Endothelial cell of umbilical vein (primary cell): ENCODE results near the gene PCYT1B. TPM values are rescaled to one million over a fixed set of nuclear protein-coding genes. Genes with fewer than 3 reads are reported as not detected.

Experiments
- BruUV-seq: library from RNA; stranded (reverse); fragments of 400-500 nt; replicated peaks from 2 replicates; lab custom pipeline; 2021; lab: Mats Ljungman, UMichigan
- CTCF ChIA-PET: fragments of 300-600, 350-600 bp; sonication (Branson Sonifier 250); formaldehyde crosslinking; loops from one replicate; lab custom pipeline; 2021; ENCODE audit warnings: antibody characterized with exemption, inconsistent platforms; lab: Charles Lee
- POLR2A ChIA-PET: fragments of 300-600, 350-600 bp; sonication (Branson Sonifier 250); formaldehyde crosslinking; loops from one replicate; lab custom pipeline; 2021; ENCODE audit warnings: antibody characterized with exemption, inconsistent platforms; lab: Charles Lee
- DNase-seq: peaks from one replicate; pipeline ENCODE4 v3.0.0-alpha.2; 2011; ENCODE audit warnings: low read depth, low spot score
- FAIRE-seq: peaks from 2 replicates; lab custom pipeline; 2011; peaks lifted over from hg19 to GRCh38; lab: Jason Lieb, UNC
- H2AFZ ChIP-seq: 2 replicates; pipeline ENCODE4 v1.6.0; 2012; ENCODE audit warnings: low read depth, low read length, control low read depth, inconsistent platforms
- H3K27ac ChIP-seq: 2 replicates; pipeline ENCODE4 v1.5.1; 2011; ENCODE audit warnings: low read depth, mild to moderate bottlenecking, control low read depth, low read length, moderate library complexity; ENCODE audit not compliant: insufficient read depth
- H3K27me3 ChIP-seq, 2 experiments: 2 replicates each; pipeline versions ENCODE4 v1.6.0 to v1.6.1; 2011; ENCODE audit warnings: low read length in 2 of 2, mixed read lengths in 1 of 2; ENCODE audit not compliant: control insufficient read depth in 2 of 2, insufficient read depth in 2 of 2
- H3K36me3 ChIP-seq, 2 experiments: 2 replicates in 1 of 2; 3 replicates in 1 of 2; pipeline ENCODE4 v1.5.1; 2011; ENCODE audit warnings: low read length in 2 of 2, mild to moderate bottlenecking in 1 of 2, moderate library complexity in 1 of 2; ENCODE audit not compliant: control insufficient read depth in 2 of 2, insufficient read depth in 2 of 2; ENCODE audit errors: extremely low read depth in 1 of 2
- H3K4me1 ChIP-seq: 3 replicates; pipeline ENCODE4 v1.5.1; 2011; ENCODE audit warnings: mild to moderate bottlenecking, low read length; ENCODE audit not compliant: control insufficient read depth, insufficient read depth; ENCODE audit errors: extremely low read depth
- H3K4me2 ChIP-seq: 2 replicates; pipeline ENCODE4 v1.6.1; 2011; ENCODE audit warnings: low read length, control low read depth, mixed read lengths; ENCODE audit not compliant: insufficient read depth
- H3K4me3 ChIP-seq, 3 experiments: fragments of 200-600 bp in 1 of 3; sonication (generic), shearing (Covaris generic) in 1 of 3; replicated peaks in 1 of 3; 2 replicates each; pipeline ENCODE4 v1.5.1; 2011 to 2016; ENCODE audit warnings: control low read depth in 3 of 3, low read length in 3 of 3, mild to moderate bottlenecking in 2 of 3, inconsistent platforms in 1 of 3, low read depth in 1 of 3, moderate library complexity in 1 of 3; ENCODE audit not compliant: insufficient read depth in 1 of 3
- H3K79me2 ChIP-seq: 2 replicates; pipeline ENCODE4 v1.6.0; 2012; ENCODE audit warnings: low read length, inconsistent platforms; ENCODE audit not compliant: control insufficient read depth, insufficient read depth
- H3K9ac ChIP-seq: replicated peaks from 2 replicates; pipeline ENCODE3; 2011; ENCODE audit warnings: low read length, control low read depth; ENCODE audit not compliant: insufficient read depth; ENCODE audit errors: extremely low read depth
- H3K9me1 ChIP-seq: replicated peaks from 3 replicates; pipeline ENCODE4 v1.6.0; 2011; ENCODE audit warnings: mild to moderate bottlenecking, low read length; ENCODE audit not compliant: control insufficient read depth, insufficient read depth; ENCODE audit errors: extremely low read depth
- H3K9me3 ChIP-seq: replicated peaks from 2 replicates; pipeline ENCODE4 v1.5.1; 2012; ENCODE audit warnings: low read length, inconsistent platforms; ENCODE audit not compliant: control insufficient read depth, insufficient read depth
- H4K20me1 ChIP-seq: replicated peaks from 2 replicates; pipeline ENCODE3; 2011; ENCODE audit warnings: mild to moderate bottlenecking, low read length; ENCODE audit not compliant: control insufficient read depth, insufficient read depth; ENCODE audit errors: extremely low read depth
- EZH2 ChIP-seq: IDR thresholded peaks from 2 replicates; pipeline ENCODE4 v1.6.1; 2012; ENCODE audit warnings: borderline replicate concordance, low read depth, mild to moderate bottlenecking, moderate library complexity, low read length, inconsistent platforms; ENCODE audit not compliant: severe bottlenecking
- FOS ChIP-seq: IDR thresholded peaks from 2 replicates; pipeline ENCODE4 v1.6.1; 2011; ENCODE audit warnings: mild to moderate bottlenecking, low read length, moderate library complexity, borderline replicate concordance; ENCODE audit not compliant: insufficient read depth
- GATA2 ChIP-seq: IDR thresholded peaks from 2 replicates; pipeline ENCODE4 v1.7.0; 2011; ENCODE audit warnings: low read depth, mild to moderate bottlenecking, moderate library complexity, mixed read lengths, low read length; ENCODE audit not compliant: insufficient read length, insufficient read depth
- JUN ChIP-seq: IDR thresholded peaks from 2 replicates; pipeline ENCODE4 v1.6.1; 2011; ENCODE audit warnings: borderline replicate concordance, low read depth; ENCODE audit not compliant: insufficient read length, insufficient read depth
- MAX ChIP-seq: IDR thresholded peaks from 2 replicates; pipeline ENCODE4 v1.6.1; 2011; ENCODE audit not compliant: insufficient read depth, insufficient read length
- MYC ChIP-seq: IDR thresholded peaks from one replicate; pipeline ENCODE4 v1.6.1; 2011; ENCODE audit warnings: mild to moderate bottlenecking, low read depth, low read length
- POLR2A ChIP-seq: IDR thresholded peaks from 2 replicates; pipeline ENCODE4 v1.6.1; 2012; ENCODE audit warnings: low read depth, mild to moderate bottlenecking, control low read depth, low read length
- POLR2AphosphoS5 ChIP-seq: IDR thresholded peaks from 2 replicates; pipeline ENCODE4 v1.6.1; 2012; ENCODE audit warnings: low read depth, mild to moderate bottlenecking, control low read depth, low read length, moderate library complexity; ENCODE audit not compliant: insufficient read depth
- dilution Hi-C: fragments of 300-500 bp; cut with MboI; formaldehyde crosslinking; loops from one replicate; pipeline ENCODE4 v1.15.0; 2019; ENCODE audit warnings: low sequenced_read_pairs; ENCODE audit not compliant: extremely low pct_ligation_motif_present
- intact Hi-C: fragments of 100-400 bp; cut with micrococcal nuclease; formaldehyde crosslinking; loops from one replicate; pipeline ENCODE4 v1.10.0; 2022
- polyA plus RNA-seq, 4 experiments: library from polyadenylated mRNA; depleted of rRNA in 3 of 4; stranded (reverse) in 3 of 4; unstranded in 1 of 4; fragments of >200 nt; gene quantifications; 2 replicates each; pipeline versions ENCODE4 v1.2.1 to v1.2.3, GENCODE V29; 2011 to 2012; ENCODE audit warnings: missing spikeins in 1 of 4
- total RNA-seq: library from RNA; stranded (reverse); gene quantifications from 2 replicates; pipeline ENCODE4 v1.2.3, GENCODE V29; 2021
- TF ChIP-seq, protein P1 (sequence below), 2 donors: IDR thresholded peaks; 1 replicate in 1 of 2; 2 replicates in 1 of 2; pipeline ENCODE4 v1.5.1; 2011; ENCODE audit warnings: low read length in 2 of 2, mild to moderate bottlenecking in 2 of 2, moderate library complexity in 2 of 2, control low read depth in 1 of 2, inconsistent platforms in 1 of 2, low read depth in 1 of 2; ENCODE audit not compliant: insufficient read depth in 1 of 2; ENCODE audit errors: extremely low read depth in 1 of 2

The PCYT1B gene
- total and polyA plus RNA-seq, 2 donors (not counting 3 experiments of a cell fraction or from before 2014, with no cell fraction given): 0.33 to 1.3 TPM

DNA sequence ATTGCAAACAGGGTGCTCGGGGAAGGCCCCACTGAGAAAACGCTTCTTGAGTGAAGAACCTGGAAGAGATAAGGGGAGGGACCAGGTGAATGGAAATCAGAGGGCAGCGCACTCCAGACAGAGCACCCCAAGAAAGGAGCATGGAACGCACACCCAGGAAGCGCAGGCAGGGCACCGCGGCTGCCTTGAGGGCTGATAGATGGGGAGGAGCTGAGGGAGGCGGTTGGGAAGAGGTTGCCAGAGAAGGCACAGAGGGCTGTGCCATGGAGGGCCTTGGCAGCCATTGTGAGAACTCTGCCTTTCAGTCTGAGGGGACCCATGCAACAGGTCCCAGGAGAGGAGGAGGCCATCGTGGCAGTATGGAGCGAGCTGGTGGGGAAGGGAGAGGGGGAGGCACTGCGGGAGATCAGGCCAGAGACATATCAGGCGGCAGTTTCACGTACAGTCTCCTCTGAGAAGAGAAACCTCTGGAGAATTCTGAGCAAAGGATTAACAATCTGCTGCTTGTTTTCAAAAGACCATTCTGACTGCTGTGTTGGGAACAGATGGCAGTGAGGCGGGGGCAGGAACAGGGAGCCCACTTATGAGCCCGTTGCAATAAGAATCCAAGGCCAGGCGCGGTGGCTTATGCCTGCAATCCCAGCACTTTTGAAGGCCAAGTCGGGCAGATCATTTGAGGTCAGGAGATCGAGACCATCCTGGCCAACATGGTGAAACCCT lies 83.7 kb downstream of the PCYT1B start:
- Histone ChIP-seq H3K79me2 (no peaks in the 10 kb centered on the region), H3K9me3 (no peaks in the 10 kb centered on the region), H3K27ac (no peak overlapping the region), H3K36me3 (no peaks in the 10 kb centered on the region), H2AFZ (no peak overlapping the region), H3K27me3 (no peaks in the 10 kb centered on the region), H3K4me2 (no peak overlapping the region), H4K20me1 (no peaks in the 10 kb centered on the region), H3K9ac (no peak overlapping the region), H3K4me1 (no peaks in the 10 kb centered on the region), H3K9me1 (no peaks in the 10 kb centered on the region), H3K4me3 (no peak overlapping the region)
- DNase-seq (no peak), FAIRE-seq (no peak)
- no TSS peak for BruUV-seq
- no peak for TF ChIP-seq POLR2AphosphoS5
- TF ChIP-seq FOS: no peak
- TF ChIP-seq MAX: no peak
- TF ChIP-seq, protein P1, sequence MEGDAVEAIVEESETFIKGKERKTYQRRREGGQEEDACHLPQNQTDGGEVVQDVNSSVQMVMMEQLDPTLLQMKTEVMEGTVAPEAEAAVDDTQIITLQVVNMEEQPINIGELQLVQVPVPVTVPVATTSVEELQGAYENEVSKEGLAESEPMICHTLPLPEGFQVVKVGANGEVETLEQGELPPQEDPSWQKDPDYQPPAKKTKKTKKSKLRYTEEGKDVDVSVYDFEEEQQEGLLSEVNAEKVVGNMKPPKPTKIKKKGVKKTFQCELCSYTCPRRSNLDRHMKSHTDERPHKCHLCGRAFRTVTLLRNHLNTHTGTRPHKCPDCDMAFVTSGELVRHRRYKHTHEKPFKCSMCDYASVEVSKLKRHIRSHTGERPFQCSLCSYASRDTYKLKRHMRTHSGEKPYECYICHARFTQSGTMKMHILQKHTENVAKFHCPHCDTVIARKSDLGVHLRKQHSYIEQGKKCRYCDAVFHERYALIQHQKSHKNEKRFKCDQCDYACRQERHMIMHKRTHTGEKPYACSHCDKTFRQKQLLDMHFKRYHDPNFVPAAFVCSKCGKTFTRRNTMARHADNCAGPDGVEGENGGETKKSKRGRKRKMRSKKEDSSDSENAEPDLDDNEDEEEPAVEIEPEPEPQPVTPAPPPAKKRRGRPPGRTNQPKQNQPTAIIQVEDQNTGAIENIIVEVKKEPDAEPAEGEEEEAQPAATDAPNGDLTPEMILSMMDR (IDR thresholded peaks at IDR 0.05; ENCODE audit: extremely low read depth in 1 of 2, insufficient read depth in 1 of 2, low read depth in 1 of 2, low read length in 2 of 2): no peak
- no peak for TF ChIP-seq JUN
- no peak for TF ChIP-seq GATA2
- TF ChIP-seq MYC: no peak
- TF ChIP-seq POLR2A: no peak
- no peak for TF ChIP-seq EZH2
- ChIA-PET CTCF (no interaction called here), POLR2A (no interaction called here)
- dilution Hi-C loops (no loop called here), intact Hi-C loops (no loop called here)
